ENCODE results near the gene CAMSAP2. TPM values are rescaled to one million over a fixed set of nuclear protein-coding genes. Genes with fewer than 3 reads are reported as not detected.
A peak's percentile ranks its signal among the peaks of the same experiment; 100 is the strongest.

The CAMSAP2 gene
- total and polyA plus RNA-seq, 2 of the 4 experiments (the other 2 are of a cell fraction): 8.3 to 29.4 TPM

DNA sequence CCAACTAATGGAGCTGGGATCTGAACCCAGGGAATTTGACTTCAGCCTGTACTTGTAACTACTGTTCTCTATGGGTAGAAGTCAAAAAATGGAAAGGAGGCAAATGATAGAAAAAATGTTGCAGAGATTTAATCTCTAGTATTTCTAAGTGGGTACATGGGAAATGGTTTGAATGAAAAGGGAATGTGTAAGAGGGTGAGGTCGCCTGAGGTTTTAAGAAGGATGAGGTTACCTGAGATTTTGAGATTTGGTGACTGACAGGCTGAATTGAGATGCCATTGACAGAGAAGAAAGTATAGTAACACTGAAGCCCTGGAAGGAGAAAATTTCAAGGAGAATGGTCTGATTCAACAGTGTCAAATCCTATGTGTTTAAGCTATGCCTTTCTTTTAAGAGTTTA is 5.5 kb downstream of the CAMSAP2 start:
- Histone ChIP-seq H3K9me1 (ENCODE audit: insufficient read depth, low read length) (peaks cover 3% of the 10 kb centered on the region), H3K18ac (ENCODE audit: low read depth, low read length) (no peak overlapping the region), H3K79me1 (ENCODE audit: low read depth in 1 of 2, low read length in 2 of 2) (peaks cover 9 to 53% of the 10 kb centered on the region in 2 experiments; a peak in 3 of 4 replicates), H3K9me3 (ENCODE audit: control insufficient read depth, insufficient read depth, low read length) (no peaks in the 10 kb centered on the region), H3K27ac (ENCODE audit: insufficient read depth, low read length) (no peak overlapping the region), H3K4ac (ENCODE audit: low read depth, low read length) (no peak overlapping the region), H2AK5ac (ENCODE audit: low read depth, low read length) (no peak overlapping the region), H2BK5ac (ENCODE audit: low read depth, low read length, poor library complexity, severe bottlenecking) (no peak overlapping the region), H3K9ac (ENCODE audit: low read depth, low read length) (no peak overlapping the region), H2BK15ac (ENCODE audit: low read depth, low read length) (no peak overlapping the region), H3K4me3 (ENCODE audit: insufficient read depth, low read depth, low read length) (no peak overlapping the region), H4K8ac (ENCODE audit: low read depth in 2 of 2, low read length in 2 of 2) (no peak overlapping the region), H4K20me1 (ENCODE audit: insufficient read depth, low read length) (peaks cover 64% of the 10 kb centered on the region), H2BK20ac (ENCODE audit: low read depth, low read length) (no peak overlapping the region), H3K4me1 (ENCODE audit: control insufficient read depth, insufficient read depth, low read length) (peaks cover 4% of the 10 kb centered on the region), H3K4me2 (ENCODE audit: low read depth, low read length) (no peak overlapping the region), H2AFZ (replicated peaks; ENCODE audit: low read length, poor library complexity) (no peak overlapping the region), H3K36me3 (ENCODE audit: control insufficient read depth, insufficient read depth, low read length) (peaks cover 2% of the 10 kb centered on the region; the same call in 1 of the 2 replicates), H3K23ac (ENCODE audit: low read depth, low read length) (peak overlapping the region; percentile 53; the same call in 1 of the 2 replicates), H4K91ac (ENCODE audit: insufficient read depth, low read depth, low read length) (no peak overlapping the region), H4K5ac (ENCODE audit: low read depth, low read length) (no peak overlapping the region), H2AK9ac (replicated peaks; ENCODE audit: low read depth, low read length, poor library complexity) (no peak overlapping the region), H3K56ac (ENCODE audit: extremely low read depth, insufficient read depth, low read length) (no peak overlapping the region), H3K27me3 (ENCODE audit: control insufficient read depth, insufficient read depth, low read length) (no peaks in the 10 kb centered on the region), H3K14ac (replicated peaks; ENCODE audit: low read depth, low read length) (no peak overlapping the region), H2BK120ac (ENCODE audit: low read depth, low read length) (no peak overlapping the region)
- TF ChIP-seq MXI1 (IDR thresholded peaks at IDR 0.05; ENCODE audit: borderline replicate concordance, low read depth, low read length) (no peak), POLR2A (IDR thresholded peaks at IDR 0.05; ENCODE audit: low read depth, low read length) (no peak), NFE2L2 (IDR thresholded peaks at IDR 0.05; ENCODE audit: low read depth, low read length) (no peak), MAFK (IDR thresholded peaks at IDR 0.05; ENCODE audit: low read depth, low read length) (no peak), BHLHE40 (IDR thresholded peaks at IDR 0.05; ENCODE audit: low read depth, low read length) (no peak), RCOR1 (IDR thresholded peaks at IDR 0.05; ENCODE audit: insufficient replicate concordance, low read length) (no peak), MAZ (IDR thresholded peaks at IDR 0.05; ENCODE audit: borderline replicate concordance, low read depth, low read length) (no peak), USF2 (IDR thresholded peaks at IDR 0.05; ENCODE audit: low read depth, low read length) (no peak), SMC3 (IDR thresholded peaks at IDR 0.05; ENCODE audit: low read depth, low read length) (no peak), RFX5 (IDR thresholded peaks at IDR 0.05; ENCODE audit: low read depth, low read length) (no peak), CEBPB (IDR thresholded peaks at IDR 0.05; ENCODE audit: low read depth, low read length) (no peak), RAD21 (IDR thresholded peaks at IDR 0.05; ENCODE audit: low read length) (no peak), ELK1 (IDR thresholded peaks at IDR 0.05; ENCODE audit: borderline replicate concordance, low read depth, low read length) (no peak), CHD1 (IDR thresholded peaks at IDR 0.05; ENCODE audit: low read depth, low read length) (no peak), FOS (IDR thresholded peaks at IDR 0.05; ENCODE audit: low read depth, low read length) (no peak)
- TF ChIP-seq, protein P1, sequence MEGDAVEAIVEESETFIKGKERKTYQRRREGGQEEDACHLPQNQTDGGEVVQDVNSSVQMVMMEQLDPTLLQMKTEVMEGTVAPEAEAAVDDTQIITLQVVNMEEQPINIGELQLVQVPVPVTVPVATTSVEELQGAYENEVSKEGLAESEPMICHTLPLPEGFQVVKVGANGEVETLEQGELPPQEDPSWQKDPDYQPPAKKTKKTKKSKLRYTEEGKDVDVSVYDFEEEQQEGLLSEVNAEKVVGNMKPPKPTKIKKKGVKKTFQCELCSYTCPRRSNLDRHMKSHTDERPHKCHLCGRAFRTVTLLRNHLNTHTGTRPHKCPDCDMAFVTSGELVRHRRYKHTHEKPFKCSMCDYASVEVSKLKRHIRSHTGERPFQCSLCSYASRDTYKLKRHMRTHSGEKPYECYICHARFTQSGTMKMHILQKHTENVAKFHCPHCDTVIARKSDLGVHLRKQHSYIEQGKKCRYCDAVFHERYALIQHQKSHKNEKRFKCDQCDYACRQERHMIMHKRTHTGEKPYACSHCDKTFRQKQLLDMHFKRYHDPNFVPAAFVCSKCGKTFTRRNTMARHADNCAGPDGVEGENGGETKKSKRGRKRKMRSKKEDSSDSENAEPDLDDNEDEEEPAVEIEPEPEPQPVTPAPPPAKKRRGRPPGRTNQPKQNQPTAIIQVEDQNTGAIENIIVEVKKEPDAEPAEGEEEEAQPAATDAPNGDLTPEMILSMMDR (conservative IDR thresholded peaks at IDR 0.05; ENCODE audit: low read depth, low read length): no peak
- dilution Hi-C loops (cut with HindIII; ENCODE audit: low sequenced_read_pairs, unreplicated experiment): no loop called here
- WGBS, 2 experiments (ENCODE audit: extremely low coverage in 2 of 2, insufficient read length in 1 of 2): 100% methylated on average over 1 of the region's 1 CpG
- intact Hi-C loops (cut with micrococcal nuclease): loop anchor here (5.0 kb wide), 1 partner anchor 38 kb away; no protein-coding TSS in a partner anchor
- ATAC-seq (ENCODE audit: low read depth): no peak
- ChIA-PET POLR2A (ENCODE audit: unreplicated experiment) (no interaction called here), CTCF (interaction anchor here (1.1 to 1.6 kb wide), 2 partner anchors 9 to 14 kb away, joined by 3 to 4 read pairs; no protein-coding TSS in a partner anchor)
- no TSS peak for BruUV-seq (replicated peaks)
- in situ Hi-C loops (cut with MboI; ENCODE audit: low sequenced_read_pairs): no loop called here
- no peak for DNase-seq

All from IMR-90 (cell line).